ENCODE results near the gene MXI1. TPM values are rescaled to one million over a fixed set of nuclear protein-coding genes. Genes with fewer than 3 reads are reported as not detected.
A peak's percentile ranks its signal among the peaks of the same experiment; 100 is the strongest.

Gene MXI1
- total RNA-seq, 3 donors from 2014 or later (not counting 1 experiment from before 2014, with no cell fraction given) = 11.2 to 14.1 (median 13.6) TPM

GRCh38 chr10:110296966-110297365 is 89.6 kb downstream of the MXI1 start:
- no peak overlapping the region for H3K4me3 Mint-ChIP-seq
- peak overlapping the region in 1 of 2 donors; percentile 3 for H3K27ac Mint-ChIP-seq
- H3K36me3 ChIP-seq (ENCODE audit: control insufficient read depth, insufficient read depth, low read length) = peaks cover 94% of the 10 kb centered on the region
- no peaks in the 10 kb centered on the region for H3K27me3 Mint-ChIP-seq (ENCODE audit: low read depth in 2 of 2)
- H3K4me1 ChIP-seq (ENCODE audit: control insufficient read depth, insufficient read depth, low read length) = no peaks in the 10 kb centered on the region
- no peaks in the 10 kb centered on the region for H3K9me3 ChIP-seq (ENCODE audit: control insufficient read depth, insufficient read depth, low read length)
- TF ChIP-seq, protein P1, sequence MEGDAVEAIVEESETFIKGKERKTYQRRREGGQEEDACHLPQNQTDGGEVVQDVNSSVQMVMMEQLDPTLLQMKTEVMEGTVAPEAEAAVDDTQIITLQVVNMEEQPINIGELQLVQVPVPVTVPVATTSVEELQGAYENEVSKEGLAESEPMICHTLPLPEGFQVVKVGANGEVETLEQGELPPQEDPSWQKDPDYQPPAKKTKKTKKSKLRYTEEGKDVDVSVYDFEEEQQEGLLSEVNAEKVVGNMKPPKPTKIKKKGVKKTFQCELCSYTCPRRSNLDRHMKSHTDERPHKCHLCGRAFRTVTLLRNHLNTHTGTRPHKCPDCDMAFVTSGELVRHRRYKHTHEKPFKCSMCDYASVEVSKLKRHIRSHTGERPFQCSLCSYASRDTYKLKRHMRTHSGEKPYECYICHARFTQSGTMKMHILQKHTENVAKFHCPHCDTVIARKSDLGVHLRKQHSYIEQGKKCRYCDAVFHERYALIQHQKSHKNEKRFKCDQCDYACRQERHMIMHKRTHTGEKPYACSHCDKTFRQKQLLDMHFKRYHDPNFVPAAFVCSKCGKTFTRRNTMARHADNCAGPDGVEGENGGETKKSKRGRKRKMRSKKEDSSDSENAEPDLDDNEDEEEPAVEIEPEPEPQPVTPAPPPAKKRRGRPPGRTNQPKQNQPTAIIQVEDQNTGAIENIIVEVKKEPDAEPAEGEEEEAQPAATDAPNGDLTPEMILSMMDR (IDR thresholded peaks at IDR 0.05) = no peak
- H3K4me3 ChIP-seq (ENCODE audit: low read length) = no peak overlapping the region
- no peak for DNase-seq
- H3K27ac ChIP-seq (ENCODE audit: low read length) = no peak overlapping the region
- no peak for ATAC-seq
- 100% methylated on average over 1 of the region's 1 CpG for WGBS (ENCODE audit: insufficient coverage)
- no peaks in the 10 kb centered on the region for H3K27me3 ChIP-seq (ENCODE audit: control insufficient read depth, insufficient read depth, low read length)
- peaks cover 35% of the 10 kb centered on the region in 2 donors for H3K4me1 Mint-ChIP-seq
- H3K36me3 Mint-ChIP-seq = peaks cover 31% of the 10 kb centered on the region
- intact Hi-C loops (cut with micrococcal nuclease) = no loop called here
- H3K9me3 Mint-ChIP-seq = no peaks in the 10 kb centered on the region

- H3K27ac ChIP-seq (ENCODE audit: low read length) = no peak overlapping the region
- DNase-seq = no peak
- WGBS (ENCODE audit: insufficient coverage) = 90% methylated on average over 4 of the region's 5 CpGs
- no peaks in the 10 kb centered on the region for H3K27me3 ChIP-seq (ENCODE audit: control insufficient read depth, insufficient read depth, low read length)
- H3K9me3 ChIP-seq (ENCODE audit: control insufficient read depth, insufficient read depth, low read length) = no peaks in the 10 kb centered on the region
- H3K36me3 ChIP-seq (ENCODE audit: control insufficient read depth, insufficient read depth, low read length) = peaks cover 71% of the 10 kb centered on the region
- no peak overlapping the region for H3K4me3 ChIP-seq (ENCODE audit: low read length)
- Mint-ChIP-seq H3K4me3 (no peak overlapping the region), H3K9me3 (no peaks in the 10 kb centered on the region), H3K36me3 (peaks cover 31% of the 10 kb centered on the region), H3K27ac (peak overlapping the region in 1 of 2 donors; percentile 10), H3K27me3 (ENCODE audit: low read depth in 2 of 2) (no peaks in the 10 kb centered on the region), H3K4me1 (peaks cover 51 to 62% of the 10 kb centered on the region in 2 donors)
- peaks cover under 1% of the 10 kb centered on the region for H3K4me1 ChIP-seq (ENCODE audit: control insufficient read depth, insufficient read depth, low read length)
- intact Hi-C loops (cut with micrococcal nuclease) = loop anchor here (10.0 kb wide), 2 partner anchors 374 to 614 kb away; partner anchors contain the start of genes BBIP1 and SHOC2
- TF ChIP-seq, protein P1 (IDR thresholded peaks at IDR 0.05) = no peak
- no peak for ATAC-seq
These were observed 93.1 kb downstream of the MXI1 start for GRCh38 chr10:110300486-110300986.

DNA sequence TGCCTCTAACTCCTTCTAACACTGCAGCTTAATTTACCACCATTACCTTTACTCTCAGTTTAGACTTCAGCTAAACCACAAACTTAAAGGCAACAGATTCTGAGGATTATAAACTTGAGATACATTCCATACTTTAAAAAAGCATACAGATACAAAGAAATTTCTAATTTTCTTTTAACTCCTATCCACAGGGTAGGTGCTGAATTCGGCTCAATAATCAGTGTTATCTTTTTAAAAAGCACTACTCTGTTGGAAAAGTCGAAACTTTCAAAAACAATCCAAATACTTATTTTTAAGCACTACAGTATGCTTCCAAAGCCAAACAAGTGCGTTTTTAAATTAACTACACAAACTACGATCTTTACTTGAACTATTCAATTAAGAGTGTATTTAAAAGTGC is 96.3 kb downstream of the MXI1 start:
- H3K27me3 ChIP-seq (ENCODE audit: control insufficient read depth, insufficient read depth, low read length) = no peaks in the 10 kb centered on the region
- H3K27ac Mint-ChIP-seq = peak overlapping the region; percentile 93 to 97
- no peaks in the 10 kb centered on the region for H3K27me3 Mint-ChIP-seq (ENCODE audit: low read depth in 2 of 2)
- H3K4me1 ChIP-seq (ENCODE audit: control insufficient read depth, insufficient read depth, low read length) = peaks cover 7% of the 10 kb centered on the region
- H3K4me1 Mint-ChIP-seq = peaks cover 40 to 50% of the 10 kb centered on the region in 2 donors
- ATAC-seq (no peak), DNase-seq (no peak)
- intact Hi-C loops (cut with micrococcal nuclease) = loop anchor here (10.0 kb wide), 2 partner anchors 371 to 611 kb away; partner anchors contain the start of genes BBIP1 and SHOC2
- peak overlapping the region; percentile 94 for H3K4me3 Mint-ChIP-seq
- peaks cover 7% of the 10 kb centered on the region for H3K36me3 Mint-ChIP-seq
- TF ChIP-seq, protein P1 (IDR thresholded peaks at IDR 0.05) = no peak
- peaks cover 41% of the 10 kb centered on the region for H3K36me3 ChIP-seq (ENCODE audit: control insufficient read depth, insufficient read depth, low read length)
- no peaks in the 10 kb centered on the region for H3K9me3 Mint-ChIP-seq
- no peak overlapping the region for H3K27ac ChIP-seq (ENCODE audit: low read length)
- H3K9me3 ChIP-seq (ENCODE audit: control insufficient read depth, insufficient read depth, low read length) = no peaks in the 10 kb centered on the region
- H3K4me3 ChIP-seq (ENCODE audit: low read length) = peak overlapping the region; percentile 79
- 29% methylated on average over 4 of the region's 4 CpGs for WGBS (ENCODE audit: insufficient coverage)

GRCh38 chr10:110304394-110304779 is 97.0 kb downstream of the MXI1 start:
- Histone ChIP-seq H3K4me1 (ENCODE audit: control insufficient read depth, insufficient read depth, low read length) (peaks cover 7% of the 10 kb centered on the region), H3K4me3 (ENCODE audit: low read length) (peak overlapping the region; percentile 79), H3K27ac (ENCODE audit: low read length) (peak overlapping the region; percentile 94), H3K9me3 (ENCODE audit: control insufficient read depth, insufficient read depth, low read length) (no peaks in the 10 kb centered on the region), H3K36me3 (ENCODE audit: control insufficient read depth, insufficient read depth, low read length) (peaks cover 34% of the 10 kb centered on the region), H3K27me3 (ENCODE audit: control insufficient read depth, insufficient read depth, low read length) (no peaks in the 10 kb centered on the region)
- Mint-ChIP-seq H3K36me3 (peaks cover 7% of the 10 kb centered on the region), H3K4me1 (peaks cover 33 to 45% of the 10 kb centered on the region in 2 donors), H3K4me3 (peak overlapping the region; percentile 94), H3K9me3 (no peaks in the 10 kb centered on the region), H3K27ac (peak overlapping the region; percentile 93 to 97), H3K27me3 (ENCODE audit: low read depth in 2 of 2) (no peaks in the 10 kb centered on the region)
- TF ChIP-seq, protein P1 (IDR thresholded peaks at IDR 0.05) = no peak
- intact Hi-C loops (cut with micrococcal nuclease) = loop anchor here (10.0 kb wide), 2 partner anchors 370 to 610 kb away; partner anchors contain the start of genes BBIP1 and SHOC2
- peak; percentile 50 to 63 (median 55) for ATAC-seq
- DNase-seq = no peak
- under 1% methylated on average over 42 of the region's 42 CpGs for WGBS (ENCODE audit: insufficient coverage)

Measured in natural killer cell (primary cell).